Measurements from ENCODE around the gene SSH2. TPM values are rescaled to one million over a fixed set of nuclear protein-coding genes. Genes with fewer than 3 reads are reported as not detected.

SSH2 gene
- total RNA-seq, 1 donor from 2014 or later, result 39.1 TPM

GRCh38 chr17:29840884-29841283 lies 89.1 kb downstream of the SSH2 start:
- DNase-seq (ENCODE audit: low spot score), result no peak

DNA sequence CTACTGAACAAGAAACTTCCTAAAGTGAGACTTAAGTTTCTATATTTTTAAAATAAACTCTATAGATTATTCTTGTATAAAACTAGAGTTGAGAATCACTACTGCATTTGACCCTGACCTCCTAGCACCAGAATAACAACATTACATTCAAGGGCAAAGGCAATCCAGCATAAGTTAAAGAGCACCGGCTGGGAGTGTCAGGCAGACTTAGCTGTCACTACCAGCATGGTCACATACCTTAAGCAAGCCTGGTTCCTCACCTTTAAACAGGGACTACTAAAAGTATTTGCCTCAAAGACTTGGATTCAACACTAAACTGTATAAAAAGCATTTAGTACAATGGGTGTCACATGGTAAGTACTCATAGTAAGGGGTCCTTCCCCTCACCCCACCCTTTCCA lies 90.4 kb downstream of the SSH2 start:
- no peak for DNase-seq (ENCODE audit: low spot score)

DNA sequence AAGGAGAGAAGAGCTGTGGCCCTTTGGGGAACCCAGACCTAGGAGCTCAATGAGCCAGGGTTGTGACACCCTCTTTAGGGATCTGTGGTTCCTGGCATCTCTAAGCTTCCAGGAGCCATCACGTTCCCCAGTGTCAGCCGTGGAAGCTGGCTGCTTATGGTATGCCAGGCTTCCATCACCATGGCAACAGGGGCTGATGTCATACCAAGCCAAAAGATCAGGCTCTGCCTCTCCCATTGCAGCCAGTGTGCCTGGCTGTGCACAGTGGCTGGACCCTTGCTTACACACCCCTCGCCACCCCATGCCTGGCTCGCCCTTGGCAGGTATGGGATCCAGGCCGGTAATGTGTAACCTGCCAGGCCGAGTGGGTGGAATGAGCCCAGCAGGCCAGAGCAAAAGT lies 91.1 kb downstream of the SSH2 start:
- DNase-seq (ENCODE audit: low spot score), result no peak

GRCh38 chr17:29837531-29837930 lies 92.5 kb downstream of the SSH2 start:
- no peak for DNase-seq (ENCODE audit: low spot score)

GRCh38 chr17:29836643-29837042 lies 93.4 kb downstream of the SSH2 start:
- no peak for DNase-seq (ENCODE audit: low spot score)

DNA sequence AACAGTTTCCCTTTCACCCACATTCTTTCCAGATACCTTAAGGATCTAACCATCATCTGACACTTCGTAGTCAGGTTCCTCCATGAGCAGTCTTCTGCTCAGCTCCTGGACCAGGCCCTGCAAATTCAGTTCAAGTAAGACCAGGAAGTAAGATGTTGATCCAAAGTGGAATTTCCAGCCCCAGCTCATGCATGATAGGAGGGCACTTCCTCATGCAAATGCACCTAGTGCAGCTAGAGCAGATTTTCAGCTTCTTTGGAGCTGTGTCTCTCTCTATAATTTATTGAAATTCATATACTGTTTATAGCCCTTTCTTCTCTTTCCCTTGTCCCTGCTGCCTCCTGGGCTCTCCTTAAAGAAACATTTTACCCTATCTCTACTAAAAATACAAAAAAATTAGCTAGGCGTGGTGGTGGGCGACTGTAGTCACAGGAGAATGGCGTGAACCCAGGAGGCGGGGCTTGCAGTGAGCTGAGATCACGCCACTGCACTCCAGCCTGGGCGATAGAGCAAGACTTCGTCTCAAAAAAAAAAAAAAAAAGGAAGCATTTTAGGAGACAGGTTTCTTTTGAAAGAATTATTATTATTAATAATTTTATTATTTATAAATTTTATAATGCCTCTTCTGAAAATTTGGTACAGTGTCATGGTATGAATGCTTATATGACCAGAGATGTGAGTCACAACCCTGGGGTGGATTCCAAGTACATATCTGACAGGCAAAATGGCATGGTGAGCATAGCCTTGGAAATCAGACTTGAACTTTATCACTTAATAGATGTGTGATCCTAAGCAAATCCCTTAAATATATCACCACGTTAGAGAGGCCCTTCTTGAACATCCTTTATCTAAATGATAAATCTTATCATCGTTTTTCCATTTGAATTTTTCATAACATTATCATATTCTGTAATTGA lies 94.3 kb downstream of the SSH2 start:
- DNase-seq (ENCODE audit: low spot score), result no peak

- no peak for DNase-seq (ENCODE audit: low spot score)
Measured at GRCh38 chr17:29833801-29834200, 96.2 kb downstream of the SSH2 start.

DNA sequence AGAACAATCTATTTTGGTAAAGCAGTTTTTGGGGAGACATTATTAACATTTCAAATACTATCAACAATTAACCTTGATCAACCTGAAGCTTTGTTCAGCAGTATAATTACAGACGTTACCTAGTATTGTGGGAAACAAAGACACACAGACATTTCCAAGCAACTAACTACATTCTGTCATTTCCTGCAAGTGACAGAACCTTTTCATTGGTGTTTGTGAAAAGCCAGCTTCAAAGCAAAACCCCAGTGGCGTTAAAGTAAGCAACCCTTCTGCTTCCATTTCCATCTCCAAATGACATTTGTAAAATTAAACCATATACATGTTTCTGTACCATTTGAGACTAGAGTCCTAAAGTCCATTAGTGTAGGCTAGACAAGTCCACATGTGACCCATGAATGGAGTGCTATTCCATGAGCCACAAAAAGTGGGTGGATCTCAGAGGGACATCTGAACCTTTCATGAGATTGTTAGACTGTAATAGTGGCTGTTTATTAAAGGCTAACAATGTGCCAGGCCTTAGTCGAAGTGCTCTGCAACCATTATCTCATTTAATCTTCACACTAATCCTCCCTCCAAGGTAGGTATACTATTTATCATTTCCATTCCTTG lies 101.2 kb downstream of the SSH2 start:
- no peak for DNase-seq (ENCODE audit: low spot score)

DNA sequence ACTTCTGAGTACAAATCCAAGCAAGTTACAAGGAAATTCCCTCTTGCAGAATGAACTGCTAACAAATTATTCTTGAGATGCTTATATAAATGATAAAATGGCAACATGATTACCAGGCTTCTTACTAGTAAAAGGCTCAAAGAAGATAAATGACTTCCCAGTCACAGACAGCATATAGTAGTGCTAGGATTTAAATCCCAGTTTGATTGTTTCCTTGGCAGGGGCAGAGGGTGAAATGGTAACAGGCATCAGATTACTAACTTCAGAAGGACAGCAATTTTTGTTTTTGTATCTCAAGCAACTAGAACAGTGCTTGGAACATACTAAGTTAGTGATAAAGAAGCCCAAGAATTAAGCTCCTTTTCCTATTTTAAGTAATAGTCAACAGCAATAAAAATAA lies 102.8 kb downstream of the SSH2 start:
- no peak for DNase-seq (ENCODE audit: low spot score)

- DNase-seq (ENCODE audit: low spot score), result no peak
Measured at GRCh38 chr17:29826114-29826692, 103.8 kb downstream of the SSH2 start.

GRCh38 chr17:29825604-29826003 lies 104.4 kb downstream of the SSH2 start:
- no peak for DNase-seq (ENCODE audit: low spot score)

DNA sequence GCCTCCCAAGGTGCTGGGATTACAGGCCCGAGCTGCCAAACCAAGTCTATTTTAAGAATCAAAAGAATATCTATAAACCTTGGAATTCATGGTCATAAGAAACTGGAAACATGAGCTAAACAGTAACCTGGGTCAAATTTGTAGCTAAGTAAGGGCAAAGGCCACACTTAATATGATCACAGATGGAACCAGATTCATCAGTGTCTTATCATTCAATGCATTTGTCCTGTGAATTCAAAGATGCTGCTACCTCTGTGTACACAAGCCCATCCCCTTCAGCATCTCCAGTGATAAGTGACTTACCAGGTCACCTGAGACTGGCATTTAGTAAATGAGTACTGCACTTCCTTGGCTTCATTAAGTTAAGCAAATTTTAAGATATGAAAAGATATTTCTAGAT lies 108.1 kb downstream of the SSH2 start:
- no peak for DNase-seq (ENCODE audit: low spot score)

DNA sequence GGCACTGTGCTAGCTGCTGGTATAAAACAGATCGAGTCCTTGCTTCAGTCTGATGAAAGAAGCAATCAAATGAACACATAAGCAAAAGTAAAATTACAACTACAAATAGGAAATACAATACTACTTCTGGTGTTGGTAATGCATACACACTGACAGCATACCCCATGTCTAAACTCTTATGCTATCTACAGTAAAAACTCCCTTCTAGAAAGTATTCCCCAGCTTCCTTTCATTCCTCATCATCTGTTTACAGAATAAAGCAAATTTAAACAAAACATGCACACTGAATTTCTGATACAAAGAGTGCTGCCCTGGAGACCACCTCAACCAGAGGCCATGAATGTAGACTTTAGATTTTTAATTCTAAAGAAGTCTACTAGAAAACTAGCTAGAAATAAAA lies 109.6 kb downstream of the SSH2 start:
- DNase-seq (ENCODE audit: low spot score), result no peak

DNA sequence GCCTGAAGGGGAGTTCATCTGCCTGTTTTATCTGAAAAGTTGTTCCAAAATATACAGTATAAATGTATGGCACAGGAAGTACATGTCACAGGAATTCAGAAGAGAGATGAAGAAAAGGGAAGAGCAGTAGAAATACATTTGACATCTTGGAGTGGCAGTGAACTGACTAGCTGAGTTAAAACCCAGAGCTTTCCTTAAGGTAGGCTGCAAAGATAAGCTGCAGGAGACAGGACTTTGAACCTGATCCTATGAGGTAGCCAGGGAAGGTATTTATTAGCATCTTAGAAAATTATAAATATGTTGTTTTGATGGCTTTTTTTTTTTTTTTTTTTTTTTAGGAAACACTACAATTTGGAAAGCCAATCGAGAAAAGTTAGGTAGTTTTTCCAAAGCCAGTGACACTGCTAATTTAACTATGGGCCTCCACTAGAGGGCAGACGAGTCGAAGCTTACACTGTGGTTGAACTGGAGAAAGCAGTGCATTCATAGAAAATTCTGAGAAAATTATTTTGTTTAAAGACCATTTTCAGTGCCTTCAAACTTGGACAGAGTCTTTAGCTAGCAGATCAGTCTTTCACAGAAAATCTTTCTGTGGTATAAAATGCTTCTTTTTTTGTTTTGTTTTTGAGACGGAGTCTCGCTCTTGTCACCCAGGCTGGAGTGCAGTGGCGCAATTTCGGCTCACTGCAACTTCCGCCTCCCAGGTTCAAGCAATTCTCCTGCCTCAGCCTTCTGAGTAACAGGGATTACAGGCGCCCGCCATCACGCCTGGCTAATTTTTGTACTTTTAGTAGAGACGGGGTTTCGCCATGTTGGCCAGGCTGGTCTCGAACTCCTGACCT lies 122.3 kb downstream of the SSH2 start:
- no peak for DNase-seq (ENCODE audit: low spot score)

GRCh38 chr17:29802246-29802645 lies 127.8 kb downstream of the SSH2 start:
- DNase-seq (ENCODE audit: low spot score), result no peak

- DNase-seq (ENCODE audit: low spot score), result no peak
Measured at GRCh38 chr17:29800457-29800856, 129.6 kb downstream of the SSH2 start.

DNA sequence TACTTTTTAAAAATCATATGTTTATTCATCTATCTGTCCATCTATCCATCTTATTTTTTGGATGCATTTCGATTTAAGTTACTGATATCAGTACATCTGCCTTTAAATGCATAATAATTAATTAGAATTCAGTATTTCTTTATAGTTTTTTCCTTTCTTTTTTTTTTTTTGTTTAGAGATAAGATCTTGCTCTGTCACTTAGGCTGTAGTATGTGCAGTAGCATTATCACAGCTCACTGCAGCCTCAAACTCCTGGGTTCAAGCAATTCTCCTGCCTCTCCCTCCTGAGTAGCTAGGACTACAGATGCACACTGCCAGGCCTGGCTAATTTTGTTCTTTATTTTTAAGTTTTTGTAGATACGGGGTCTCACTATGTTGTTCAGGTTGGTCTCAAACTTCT lies 133.4 kb downstream of the SSH2 start:
- no peak for DNase-seq (ENCODE audit: low spot score)

DNA sequence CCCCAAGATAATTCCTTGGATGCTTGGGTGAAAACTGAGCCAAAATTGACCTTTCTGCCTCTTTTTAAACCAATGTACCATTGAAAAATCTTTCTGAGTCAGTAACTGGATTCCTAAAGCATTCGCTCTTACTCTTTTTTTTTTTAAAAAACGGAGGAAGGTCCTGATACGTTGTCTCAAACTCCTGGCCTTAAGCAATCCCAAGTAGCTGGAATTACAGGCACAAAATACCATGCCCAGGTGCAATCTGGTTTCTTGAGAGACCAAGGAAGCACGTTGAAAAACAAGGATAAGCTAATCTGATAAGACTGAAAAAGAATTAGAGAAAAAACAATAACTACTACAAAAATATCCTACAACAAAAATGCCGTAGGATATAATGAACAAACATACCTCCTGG lies 136.5 kb downstream of the SSH2 start:
- no peak for DNase-seq (ENCODE audit: low spot score)

DNA sequence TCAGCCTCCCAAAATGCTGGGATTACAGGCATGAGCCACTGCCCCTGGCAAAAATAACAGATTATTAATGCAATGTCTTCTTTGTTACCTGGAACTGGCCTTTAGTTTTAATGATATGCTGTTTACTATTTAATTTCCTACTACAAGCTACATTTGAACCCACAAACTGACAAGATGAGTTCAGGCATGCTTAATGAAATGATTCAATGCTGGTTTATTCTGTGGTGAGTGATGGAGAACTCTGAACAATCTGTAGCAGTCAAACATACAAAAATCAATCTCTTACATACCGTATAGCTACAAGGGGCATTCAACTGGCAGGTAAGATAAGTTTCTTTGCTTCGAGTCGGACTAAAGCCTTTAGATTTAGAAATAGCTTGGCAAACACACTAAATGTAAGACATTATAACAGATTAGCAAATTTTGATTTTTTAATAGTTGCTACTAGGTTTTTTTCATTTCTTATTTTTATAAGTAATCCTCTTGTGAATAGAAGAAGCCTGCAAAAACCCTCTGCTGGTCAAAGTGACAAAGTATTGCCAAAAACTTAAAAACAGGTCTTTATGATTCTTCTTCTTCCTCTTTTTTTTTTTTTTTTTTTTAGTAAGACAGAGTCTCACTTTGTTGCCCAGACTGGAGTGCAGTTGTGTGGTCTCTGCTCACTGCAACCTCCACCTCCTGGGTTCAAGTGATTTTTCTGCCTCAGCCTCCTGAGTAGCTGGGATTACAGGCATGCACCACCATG lies 138.5 kb downstream of the SSH2 start:
- no peak for DNase-seq (ENCODE audit: low spot score)

DNA sequence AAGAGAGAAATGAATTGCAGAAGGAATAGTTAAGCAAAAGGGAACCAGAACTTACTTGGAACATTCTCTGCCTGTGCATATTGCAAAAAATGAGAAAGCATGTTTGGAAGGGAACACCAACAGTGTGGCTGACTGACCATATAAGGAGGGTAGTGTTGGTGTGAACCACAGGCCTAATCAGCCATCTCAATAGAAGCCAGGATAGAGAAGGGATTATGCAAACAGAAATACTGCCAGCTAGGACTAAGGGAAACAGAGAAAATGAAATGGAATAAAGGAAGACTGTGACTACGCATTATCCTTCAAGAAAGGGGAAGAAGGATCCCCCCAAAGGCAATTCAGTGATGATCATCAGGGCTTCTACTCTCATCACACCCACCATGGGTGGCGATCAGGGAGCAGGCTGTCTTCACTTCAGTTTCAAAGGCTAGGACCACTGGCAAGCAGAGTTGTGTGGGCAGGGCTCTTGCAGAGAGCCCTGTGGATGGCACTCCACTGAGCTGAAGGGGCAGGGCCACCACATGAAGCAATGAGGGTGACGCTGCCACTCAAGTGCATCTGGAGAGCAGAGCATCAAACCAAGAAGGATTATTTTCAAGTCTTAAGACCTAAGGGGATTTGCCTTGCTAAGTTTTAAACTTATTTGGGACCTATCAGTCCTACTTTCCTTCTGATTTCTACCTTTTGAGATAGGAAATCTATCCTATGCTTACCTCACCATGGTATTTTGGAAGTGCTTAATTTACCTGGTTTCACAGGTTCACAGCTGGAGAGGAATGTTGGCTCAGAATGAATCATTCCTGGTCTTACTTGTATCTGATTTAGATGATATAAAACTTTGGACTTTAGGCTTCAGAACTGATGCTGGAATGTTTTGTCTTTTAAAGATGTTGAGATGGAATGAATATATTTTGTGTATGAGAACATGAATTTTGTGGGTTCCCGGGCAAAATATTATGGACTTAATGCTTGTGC lies 140.5 kb downstream of the SSH2 start:
- DNase-seq (ENCODE audit: low spot score), result no peak

Data from mesenteric fat pad (tissue), 1 donor.